H9 (cell line): ENCODE measurements around the gene SETD1A. TPM values are rescaled to one million over a fixed set of nuclear protein-coding genes. Genes with fewer than 3 reads are reported as not detected.

Experiments
- DNase-seq: peaks from one replicate; pipeline ENCODE4 v3.0.0-alpha.2; 2017
- H2AFZ ChIP-seq: one replicate; pipeline ENCODE4 v1.6.1; 2013; ENCODE audit warnings: mild to moderate bottlenecking, low read length, control low read depth, moderate library complexity
- H2AK5ac ChIP-seq: 2 replicates; pipeline ENCODE4 v1.6.1; 2013; ENCODE audit warnings: low read length, control low read depth, mixed read lengths; ENCODE audit not compliant: insufficient read length
- H2BK120ac ChIP-seq: one replicate; pipeline ENCODE4 v1.6.1; 2013; ENCODE audit warnings: low read depth, mild to moderate bottlenecking, low read length, control low read depth, inconsistent platforms; ENCODE audit not compliant: poor library complexity, severe bottlenecking
- H2BK12ac ChIP-seq: 2 replicates; pipeline ENCODE4 v1.6.1; 2013; ENCODE audit warnings: low read length, control low read depth, mixed read lengths, low read depth; ENCODE audit not compliant: insufficient read length
- H2BK15ac ChIP-seq: 2 replicates; pipeline ENCODE4 v1.6.1; 2013; ENCODE audit warnings: low read depth, low read length, control low read depth
- H2BK20ac ChIP-seq: one replicate; pipeline ENCODE4 v1.6.1; 2013; ENCODE audit warnings: low read depth, mild to moderate bottlenecking, low read length, control low read depth, inconsistent platforms; ENCODE audit not compliant: poor library complexity, severe bottlenecking
- H2BK5ac ChIP-seq: 2 replicates; pipeline ENCODE4 v1.6.1; 2013; ENCODE audit warnings: low read length, control low read depth, mixed read lengths; ENCODE audit not compliant: insufficient read length
- H3K14ac ChIP-seq: 2 replicates; pipeline ENCODE4 v1.6.1; 2013; ENCODE audit warnings: low read length, control low read depth; ENCODE audit not compliant: insufficient read depth
- H3K18ac ChIP-seq: 2 replicates; pipeline ENCODE4 v1.6.1; 2013; ENCODE audit warnings: low read depth, mild to moderate bottlenecking, mixed read lengths, low read length, control low read depth; ENCODE audit not compliant: insufficient read length
- H3K23ac ChIP-seq: 2 replicates; pipeline ENCODE4 v1.6.1; 2013; ENCODE audit warnings: low read length, control low read depth, mixed read lengths, low read depth; ENCODE audit not compliant: insufficient read length
- H3K23me2 ChIP-seq: 2 replicates; pipeline ENCODE4 v1.6.1; 2013; ENCODE audit warnings: low read depth, mild to moderate bottlenecking, mixed read lengths, low read length, control low read depth; ENCODE audit not compliant: insufficient read length, poor library complexity, severe bottlenecking
- H3K27ac ChIP-seq: 2 replicates; pipeline ENCODE4 v1.5.1; 2013; ENCODE audit warnings: low read length, control low read depth, mixed read lengths, low read depth; ENCODE audit not compliant: insufficient read length
- H3K27me3 ChIP-seq: 2 replicates; pipeline ENCODE4 v1.6.1; 2013; ENCODE audit warnings: low read length, control low read depth, inconsistent platforms; ENCODE audit not compliant: insufficient read depth
- H3K4ac ChIP-seq: 2 replicates; pipeline ENCODE4 v1.6.1; 2013; ENCODE audit warnings: low read depth, mild to moderate bottlenecking, control low read depth, inconsistent platforms, low read length, moderate library complexity
- H3K4me1 ChIP-seq: 2 replicates; pipeline ENCODE4 v1.6.1; 2013; ENCODE audit warnings: low read length, control low read depth, inconsistent platforms; ENCODE audit not compliant: insufficient read depth
- H3K4me2 ChIP-seq: 2 replicates; pipeline ENCODE4 v1.6.1; 2013; ENCODE audit warnings: low read length, control low read depth, mixed read lengths; ENCODE audit not compliant: insufficient read length, insufficient read depth
- H3K56ac ChIP-seq: 2 replicates; pipeline ENCODE4 v1.6.1; 2013; ENCODE audit warnings: low read depth, mild to moderate bottlenecking, mixed read lengths, low read length, control low read depth; ENCODE audit not compliant: insufficient read length
- H3K79me1 ChIP-seq: 2 replicates; pipeline ENCODE4 v1.6.1; 2013; ENCODE audit warnings: low read depth, mild to moderate bottlenecking, moderate library complexity, low read length, control low read depth, inconsistent platforms; ENCODE audit not compliant: insufficient read depth, poor library complexity, severe bottlenecking
- H3K79me2 ChIP-seq: 2 replicates; pipeline ENCODE4 v1.6.1; 2013; ENCODE audit warnings: low read length, control low read depth, inconsistent platforms; ENCODE audit not compliant: insufficient read depth
- H3K9ac ChIP-seq: 2 replicates; pipeline ENCODE4 v1.6.1; 2013; ENCODE audit warnings: low read length, control low read depth, mixed read lengths; ENCODE audit not compliant: insufficient read length; ENCODE audit errors: extremely low read depth
- H3K9me3 ChIP-seq: one replicate; pipeline ENCODE4 v1.6.1; 2013; ENCODE audit warnings: low read depth, low read length, inconsistent platforms; ENCODE audit not compliant: control insufficient read depth
- H3T11ph ChIP-seq: one replicate; pipeline ENCODE4 v1.6.1; 2013; ENCODE audit warnings: mild to moderate bottlenecking, low read length, control low read depth, inconsistent platforms
- H4K20me1 ChIP-seq: one replicate; pipeline ENCODE4 v1.6.1; 2013; ENCODE audit not compliant: control insufficient read depth, insufficient read length, insufficient read depth
- H4K5ac ChIP-seq: 2 replicates; pipeline ENCODE4 v1.6.1; 2013; ENCODE audit warnings: low read depth, mild to moderate bottlenecking, mixed read lengths, low read length, control low read depth; ENCODE audit not compliant: insufficient read length
- H4K8ac ChIP-seq: replicated peaks from 2 replicates; pipeline ENCODE4 v1.6.1; 2013; ENCODE audit warnings: low read length, control low read depth, mixed read lengths, low read depth; ENCODE audit not compliant: insufficient read length
- H4K91ac ChIP-seq: 2 replicates; pipeline ENCODE4 v1.6.1; 2013; ENCODE audit warnings: low read depth, mild to moderate bottlenecking, moderate library complexity, mixed read lengths, low read length, control low read depth; ENCODE audit not compliant: insufficient read length
- H3K27ac Mint-ChIP-seq, 3 experiments: 2 replicates in 2 of 3; 3 replicates in 1 of 3; pipeline ENCODE4 v1.8.0; 2020 to 2021; ENCODE audit warnings: mixed read lengths in 3 of 3, mild to moderate bottlenecking in 1 of 3, moderate library complexity in 1 of 3
- H3K27me3 Mint-ChIP-seq: 2 replicates; pipeline ENCODE4 v1.8.0; 2021; ENCODE audit warnings: low read depth, mild to moderate bottlenecking, moderate library complexity, mixed read lengths
- H3K36me3 Mint-ChIP-seq, 3 experiments: 2 replicates in 2 of 3; 3 replicates in 1 of 3; pipeline ENCODE4 v1.8.0; 2020 to 2021; ENCODE audit warnings: low read depth in 3 of 3, mixed read lengths in 3 of 3; ENCODE audit not compliant: insufficient read depth in 1 of 3
- H3K4me1 Mint-ChIP-seq, 2 experiments: 2 replicates each; pipeline ENCODE4 v1.8.0; 2020; ENCODE audit warnings: mixed read lengths in 2 of 2
- H3K4me3 Mint-ChIP-seq, 2 experiments: 2 replicates in 1 of 2; 3 replicates in 1 of 2; pipeline ENCODE4 v1.8.0; 2020 to 2021; ENCODE audit warnings: mild to moderate bottlenecking in 2 of 2, mixed read lengths in 2 of 2, moderate library complexity in 1 of 2
- H3K9me3 Mint-ChIP-seq, 2 experiments: 2 replicates in 1 of 2; 3 replicates in 1 of 2; pipeline ENCODE4 v1.8.0; 2020; ENCODE audit warnings: mild to moderate bottlenecking in 2 of 2, mixed read lengths in 2 of 2, moderate library complexity in 1 of 2
- CTCF ChIP-seq: fragments of 200-600 bp; sonication (generic); conservative IDR thresholded peaks from 3 replicates; pipeline ENCODE4 v1.8.0; 2021; ENCODE audit warnings: antibody characterized with exemption, mild to moderate bottlenecking
- WGBS: extraction: QIAGEN DNeasy Blood & Tissue Kit; methylation state at CpG from one replicate; pipeline ENCODE4 v1.1.7; 2013; ENCODE audit warnings: missing lambda C conversion rate, low lambda C conversion rate, mixed read lengths; ENCODE audit not compliant: insufficient read length; ENCODE audit errors: extremely low coverage; 5-methylcytosine and 5-hydroxymethylcytosine counted together
- total RNA-seq: library from RNA; stranded (reverse); gene quantifications from 2 replicates; pipeline ENCODE4 v1.2.1, GENCODE V29; 2021

Gene SETD1A
- total RNA-seq, 1 experiment from 2014 or later: 36.9 TPM

GRCh38 chr16:30954993-30955392 is 2.6 kb upstream of the SETD1A start:
- Histone ChIP-seq H4K5ac (no peak overlapping the region), H3K9ac (no peak overlapping the region), H4K8ac (no peak overlapping the region), H2BK20ac (no peak overlapping the region), H3K23me2 (peaks cover 3% of the 10 kb centered on the region), H3T11ph (no peak overlapping the region), H3K4ac (no peak overlapping the region), H2BK5ac (no peak overlapping the region), H4K20me1 (no peaks in the 10 kb centered on the region), H2BK15ac (no peak overlapping the region), H4K91ac (no peak overlapping the region), H2AFZ (no peak overlapping the region), H3K4me1 (no peaks in the 10 kb centered on the region), H3K18ac (no peak overlapping the region), H3K56ac (no peak overlapping the region), H3K79me1 (peaks cover 4% of the 10 kb centered on the region), H3K79me2 (no peaks in the 10 kb centered on the region; the same call in 1 of the 2 replicates), H3K23ac (no peak overlapping the region), H3K27ac (no peak overlapping the region), H3K9me3 (no peaks in the 10 kb centered on the region), H2BK120ac (no peak overlapping the region), H2AK5ac (no peak overlapping the region), H2BK12ac (no peak overlapping the region), H3K27me3 (no peaks in the 10 kb centered on the region), H3K14ac (no peak overlapping the region), H3K4me2 (no peak overlapping the region)
- no peak for TF ChIP-seq CTCF
- Mint-ChIP-seq H3K4me1 (peaks cover 13 to 21% of the 10 kb centered on the region in 2 experiments), H3K27ac (no peak overlapping the region), H3K4me3 (no peak overlapping the region), H3K36me3 (peaks cover 11 to 17% (median 12%) of the 10 kb centered on the region in 3 experiments; a peak in 6 of 7 replicates), H3K27me3 (peaks cover 4% of the 10 kb centered on the region; the same call in 1 of the 2 replicates), H3K9me3 (no peaks in the 10 kb centered on the region)
- DNase-seq: no peak
- WGBS: no CpG with 5 or more reads among the region's 8 CpGs
